Activated CD4-positive, alpha-beta T cell treated with anti-CD3 and anti-CD28 coated beads, Interleukin-2, amount 50 U/mL, for 16 hours (primary cell): ENCODE data around the gene SRXN1.

Experiments used
- DNase-seq: peaks from one replicate; pipeline ENCODE4 v3.0.0-alpha.2; 2020

SRXN1 gene

GRCh38 chr20:602111-602970 lies 50.7 kb downstream of the SRXN1 start:
- no peak for DNase-seq

GRCh38 chr20:600736-601135 lies 52.3 kb downstream of the SRXN1 start:
- no peak for DNase-seq

GRCh38 chr20:600141-600540 lies 52.9 kb downstream of the SRXN1 start:
- no peak for DNase-seq

- no peak for DNase-seq
Observed at GRCh38 chr20:598133-598850, 54.7 kb downstream of the SRXN1 start.

GRCh38 chr20:597560-597959 lies 55.4 kb downstream of the SRXN1 start:
- no peak for DNase-seq
